Measurements from ENCODE around the gene CAMSAP1. TPM values are rescaled to one million over a fixed set of nuclear protein-coding genes. Genes with fewer than 3 reads are reported as not detected.

CAMSAP1 gene
- total and polyA plus RNA-seq, 2 donors (not counting 1 experiment from before 2014, with no cell fraction given), result 6.6 to 31.0 TPM

DNA sequence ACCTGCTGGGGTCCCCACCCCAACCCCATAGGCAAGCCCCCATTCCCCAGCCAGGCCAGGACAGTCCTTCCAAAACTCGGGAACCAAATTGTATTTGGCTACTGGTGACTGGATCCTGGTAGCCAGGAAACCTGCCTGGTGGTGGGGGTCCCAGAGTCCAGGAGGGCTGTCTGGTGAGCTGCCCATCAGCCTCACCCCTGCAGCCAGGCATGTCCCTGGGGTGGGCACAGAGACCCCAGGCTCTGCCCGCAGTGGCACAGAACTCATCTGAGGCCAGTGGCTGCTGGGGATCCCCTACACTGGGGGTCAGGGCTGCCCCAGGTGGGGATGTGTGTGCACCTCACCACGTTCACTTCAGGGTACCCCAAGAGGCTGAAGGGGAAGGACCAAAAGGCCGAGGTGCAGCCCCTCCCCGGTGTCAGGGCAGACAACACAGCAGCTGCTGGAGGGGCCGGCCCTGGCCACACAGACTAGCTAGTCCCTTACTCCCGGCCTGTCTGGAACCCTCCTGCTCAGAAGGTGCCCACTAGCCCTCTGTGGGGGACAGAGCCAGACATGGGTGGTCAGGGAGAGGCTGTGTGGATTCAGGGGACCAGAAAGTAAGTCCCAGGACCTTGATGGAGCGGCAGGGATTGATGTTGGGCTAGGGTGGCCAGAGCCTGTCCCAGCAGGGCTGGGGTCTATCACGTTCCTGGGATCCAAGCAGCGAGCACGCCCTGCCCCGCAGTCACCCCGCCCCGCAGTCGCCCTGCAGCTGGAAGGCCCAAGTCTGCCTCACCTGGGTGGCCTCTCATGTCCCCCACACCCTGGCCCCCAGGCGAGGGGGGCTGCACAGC lies 113.9 kb downstream of the CAMSAP1 start:
- H3K9me3 Mint-ChIP-seq (ENCODE audit: insufficient read depth), result no peaks in the 10 kb centered on the region
- Histone ChIP-seq H3K4me1 (ENCODE audit: control insufficient read depth in 2 of 2, insufficient read depth in 2 of 2, low read length in 2 of 2) (no peaks in the 10 kb centered on the region), H3K36me3 (replicated peaks in 1 of 2; ENCODE audit: control extremely low read depth in 1 of 2, control insufficient read depth in 1 of 2, extremely low read depth in 1 of 2, insufficient read depth in 2 of 2, low read length in 1 of 2) (no peaks in the 10 kb centered on the region), H3K4me3 (ENCODE audit: control extremely low read depth in 1 of 5, extremely low read depth in 1 of 5, insufficient read depth in 1 of 5, low read depth in 2 of 5, low read length in 4 of 5) (no peak overlapping the region), H3K9ac (ENCODE audit: low read length) (no peak overlapping the region), H4K20me1 (ENCODE audit: control insufficient read depth, insufficient read depth, low read length, poor library complexity, severe bottlenecking) (no peaks in the 10 kb centered on the region), H3K27me3 (replicated peaks in 1 of 4; ENCODE audit: control extremely low read depth in 1 of 4, control insufficient read depth in 3 of 4, insufficient read depth in 4 of 4, low read length in 3 of 4) (no peaks in the 10 kb centered on the region), H3K79me2 (ENCODE audit: control insufficient read depth, insufficient read depth, low read length) (no peaks in the 10 kb centered on the region), H3K9me3 (ENCODE audit: control extremely low read depth in 1 of 3, control insufficient read depth in 2 of 3, insufficient read depth in 1 of 3, low read length in 2 of 3) (no peaks in the 10 kb centered on the region), H3K27ac (ENCODE audit: low read length in 2 of 2) (no peak overlapping the region), H3K4me2 (replicated peaks; ENCODE audit: low read depth, low read length, poor library complexity, severe bottlenecking) (no peak overlapping the region), H2AFZ (ENCODE audit: insufficient read depth, low read depth, low read length, poor library complexity, severe bottlenecking) (no peak overlapping the region)
- ChIA-PET CTCF (no interaction called here), POLR2A (no interaction called here)
- H3K27me3 Mint-ChIP-seq, result peaks cover 3% of the 10 kb centered on the region
- TF ChIP-seq, protein P1, sequence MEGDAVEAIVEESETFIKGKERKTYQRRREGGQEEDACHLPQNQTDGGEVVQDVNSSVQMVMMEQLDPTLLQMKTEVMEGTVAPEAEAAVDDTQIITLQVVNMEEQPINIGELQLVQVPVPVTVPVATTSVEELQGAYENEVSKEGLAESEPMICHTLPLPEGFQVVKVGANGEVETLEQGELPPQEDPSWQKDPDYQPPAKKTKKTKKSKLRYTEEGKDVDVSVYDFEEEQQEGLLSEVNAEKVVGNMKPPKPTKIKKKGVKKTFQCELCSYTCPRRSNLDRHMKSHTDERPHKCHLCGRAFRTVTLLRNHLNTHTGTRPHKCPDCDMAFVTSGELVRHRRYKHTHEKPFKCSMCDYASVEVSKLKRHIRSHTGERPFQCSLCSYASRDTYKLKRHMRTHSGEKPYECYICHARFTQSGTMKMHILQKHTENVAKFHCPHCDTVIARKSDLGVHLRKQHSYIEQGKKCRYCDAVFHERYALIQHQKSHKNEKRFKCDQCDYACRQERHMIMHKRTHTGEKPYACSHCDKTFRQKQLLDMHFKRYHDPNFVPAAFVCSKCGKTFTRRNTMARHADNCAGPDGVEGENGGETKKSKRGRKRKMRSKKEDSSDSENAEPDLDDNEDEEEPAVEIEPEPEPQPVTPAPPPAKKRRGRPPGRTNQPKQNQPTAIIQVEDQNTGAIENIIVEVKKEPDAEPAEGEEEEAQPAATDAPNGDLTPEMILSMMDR (IDR thresholded peaks at IDR 0.05), result no peak
- no peak for TF ChIP-seq EZH2 (IDR thresholded peaks at IDR 0.05; ENCODE audit: borderline replicate concordance, insufficient read depth, low read depth, low read length, poor library complexity, severe bottlenecking)
- 95% methylated on average over 16 of the region's 16 CpGs for WGBS (ENCODE audit: insufficient coverage)
- no peaks in the 10 kb centered on the region for H3K4me1 Mint-ChIP-seq
- intact Hi-C loops (cut with micrococcal nuclease), result no loop called here
- DNase-seq (no peak), ATAC-seq (ENCODE audit: low read depth) (no peak)
- H3K4me3 Mint-ChIP-seq, result no peak overlapping the region
- H3K27ac Mint-ChIP-seq, result no peak overlapping the region
